HT-29 (cell line): ENCODE results near the gene ATP2A3. TPM values are rescaled to one million over a fixed set of nuclear protein-coding genes. Genes with fewer than 3 reads are reported as not detected.

ENCODE experiments used
- total RNA-seq: library from RNA; depleted of rRNA; stranded (reverse); fragments of >200 nt; shearing (Covaris generic); gene quantifications from 2 replicates; pipeline ENCODE4 v1.2.3, GENCODE V29; 2014; rRNA removed

ATP2A3 gene
- total RNA-seq, 1 experiment from 2014 or later: 13.7 TPM

Other genes starting within 250 kb of the ATP2A3 start
- gene HASPIN, start 240.5 kb downstream of the ATP2A3 start, total RNA-seq: 13.1 and 17.1 TPM in 2 replicates
- 16.7 and 22.0 TPM in 2 replicates for gene ITGAE, start 163.2 kb downstream of the ATP2A3 start, total RNA-seq
- 8.3 and 8.5 TPM in 2 replicates for gene NCBP3, start 118.2 kb downstream of the ATP2A3 start, total RNA-seq
- 6.2 TPM in 2 replicates for gene CAMKK1, start 71.4 kb downstream of the ATP2A3 start, total RNA-seq
- gene P2RX1, start 48.0 kb downstream of the ATP2A3 start, total RNA-seq: 0.03 TPM in 1 of 2 replicates, not detected in the other
- 14.0 and 18.0 TPM in 2 replicates for gene ZZEF1, start 178.6 kb upstream of the ATP2A3 start, total RNA-seq
- gene CYB5D2, start 178.8 kb upstream of the ATP2A3 start, total RNA-seq: 12.4 and 15.2 TPM in 2 replicates